ENCODE results near the gene COX7A1.
"Not testable (repeated sequence)": the region's sequence is repeated elsewhere in the genome, so short reads cannot be mapped to it uniquely, and the experiment has no call there.

DNA sequence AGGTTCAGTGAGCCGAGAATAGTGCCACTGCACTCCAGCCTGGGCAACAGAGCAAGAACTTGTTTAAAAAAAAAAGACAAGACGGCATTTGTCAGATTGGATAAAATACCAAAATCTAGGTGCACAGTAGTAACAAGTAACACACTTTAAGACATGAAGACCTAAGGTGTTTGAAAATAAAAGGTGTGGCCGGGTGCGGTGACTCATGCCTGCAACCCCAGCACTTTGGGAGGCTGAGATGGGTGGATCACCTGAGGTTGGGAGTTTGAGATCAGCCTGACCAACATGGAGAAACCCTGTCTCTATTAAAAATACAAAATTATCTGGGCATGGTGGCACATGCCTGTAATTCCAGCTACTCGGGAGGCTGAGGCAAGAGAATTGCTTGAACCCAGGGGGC, 34.5 kb upstream of the COX7A1 start:
- not testable (repeated sequence) for TF ChIP-seq POLR2A (IDR thresholded peaks at IDR 0.05; ENCODE audit: low read length); GATA1 (IDR thresholded peaks at IDR 0.05; ENCODE audit: low read depth, low read length)
